Testis (tissue), 3 donors: Measurements from ENCODE around the gene HIF1AN. TPM values are rescaled to one million over a fixed set of nuclear protein-coding genes. Genes with fewer than 3 reads are reported as not detected.

ENCODE experiments used
- DNase-seq: peaks from one replicate; pipeline ENCODE4 v3.0.0-alpha.2; 2019
- H3K27ac ChIP-seq, 2 donors: fragments of 200-600 bp; sonication (generic); one replicate each; pipeline ENCODE4 v1.5.1; 2019
- H3K27me3 ChIP-seq: fragments of 200-600 bp; sonication (generic); one replicate; pipeline ENCODE4 v1.5.1; 2019
- H3K36me3 ChIP-seq: fragments of 200-600 bp; sonication (generic); one replicate; pipeline ENCODE4 v1.5.1; 2017; ENCODE audit warnings: low read depth; ENCODE audit errors: missing control alignments
- H3K4me1 ChIP-seq: fragments of 200-600 bp; sonication (generic); one replicate; pipeline ENCODE4 v1.5.1; 2019
- H3K4me3 ChIP-seq, 2 donors: fragments of 200-600 bp; sonication (generic); one replicate each; pipeline ENCODE4 v1.5.1; 2017 to 2019
- H3K9me3 ChIP-seq: fragments of 200-600 bp; sonication (generic); one replicate; pipeline ENCODE4 v1.5.1; 2017
- POLR2A ChIP-seq: fragments of 450-650 bp; IDR thresholded peaks from one replicate; pipeline ENCODE4 v1.6.1; 2017; ENCODE audit warnings: antibody characterized with exemption, mild to moderate bottlenecking, moderate library complexity
- WGBS, 2 donors: methylation state at CpG; one replicate each; pipeline ENCODE4 v1.1.5; 2018; 5-methylcytosine and 5-hydroxymethylcytosine counted together
- intact Hi-C: fragments of 100-400 bp; cut with DNase I; formaldehyde crosslinking; loops from one replicate; pipeline ENCODE4 v1.15.1; 2023; ENCODE audit warnings: low total_unique reads
- polyA plus RNA-seq: library from polyadenylated mRNA; stranded (reverse); fragments of 350-450 nt; fragmentation: Illumina TruSeq; extraction: RNeasy Lipid Tissue Mini Kit (QIAGEN cat#74804); gene quantifications from one replicate; pipeline ENCODE4 v1.2.3, GENCODE V29; 2014; ENCODE audit warnings: low read depth, low replicate concordance; ENCODE audit not compliant: insufficient read depth
- total RNA-seq, 2 donors: library from RNA; depleted of rRNA; stranded (reverse); fragments of >200 nt; gene quantifications; one replicate each; pipeline ENCODE4 v1.2.3, GENCODE V29; 2016
- TF ChIP-seq, protein P1 (sequence below), 3 experiments: fragments of 450-650 bp in 2 of 3; fragments of 200-600 bp in 1 of 3; sonication (generic) in 1 of 3; IDR thresholded peaks; one replicate each; pipeline ENCODE4 v1.5.1; 2016 to 2019; ENCODE audit warnings: antibody characterized with exemption in 3 of 3, mild to moderate bottlenecking in 2 of 3, moderate library complexity in 1 of 3

Gene HIF1AN
- total and polyA plus RNA-seq, 3 donors from 2014 or later = 30.9 to 81.0 (median 34.3) TPM

DNA sequence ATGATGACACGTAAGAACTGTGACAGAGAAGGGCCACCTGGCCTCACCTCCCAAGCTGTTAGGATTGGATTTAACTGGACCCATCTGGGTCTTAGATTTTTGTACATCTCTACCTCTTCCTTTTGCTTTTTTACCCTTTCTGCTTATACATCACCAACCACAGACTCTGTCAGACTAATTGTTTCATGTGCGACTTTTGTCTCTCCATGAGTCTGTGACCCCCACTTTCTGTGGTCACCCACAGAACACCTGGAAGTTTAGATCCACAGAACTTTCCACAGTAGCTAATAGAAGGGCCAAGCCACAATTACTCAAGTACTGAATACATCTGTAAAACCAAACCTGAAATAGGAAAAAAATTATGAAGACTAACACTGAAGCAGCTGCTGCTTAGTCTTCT lies 39.2 kb upstream of the HIF1AN start:
- no peaks in the 10 kb centered on the region for H3K4me1 ChIP-seq
- TF ChIP-seq, protein P1, sequence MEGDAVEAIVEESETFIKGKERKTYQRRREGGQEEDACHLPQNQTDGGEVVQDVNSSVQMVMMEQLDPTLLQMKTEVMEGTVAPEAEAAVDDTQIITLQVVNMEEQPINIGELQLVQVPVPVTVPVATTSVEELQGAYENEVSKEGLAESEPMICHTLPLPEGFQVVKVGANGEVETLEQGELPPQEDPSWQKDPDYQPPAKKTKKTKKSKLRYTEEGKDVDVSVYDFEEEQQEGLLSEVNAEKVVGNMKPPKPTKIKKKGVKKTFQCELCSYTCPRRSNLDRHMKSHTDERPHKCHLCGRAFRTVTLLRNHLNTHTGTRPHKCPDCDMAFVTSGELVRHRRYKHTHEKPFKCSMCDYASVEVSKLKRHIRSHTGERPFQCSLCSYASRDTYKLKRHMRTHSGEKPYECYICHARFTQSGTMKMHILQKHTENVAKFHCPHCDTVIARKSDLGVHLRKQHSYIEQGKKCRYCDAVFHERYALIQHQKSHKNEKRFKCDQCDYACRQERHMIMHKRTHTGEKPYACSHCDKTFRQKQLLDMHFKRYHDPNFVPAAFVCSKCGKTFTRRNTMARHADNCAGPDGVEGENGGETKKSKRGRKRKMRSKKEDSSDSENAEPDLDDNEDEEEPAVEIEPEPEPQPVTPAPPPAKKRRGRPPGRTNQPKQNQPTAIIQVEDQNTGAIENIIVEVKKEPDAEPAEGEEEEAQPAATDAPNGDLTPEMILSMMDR (IDR thresholded peaks at IDR 0.05) = no peak
- no peak for TF ChIP-seq POLR2A
- no peak overlapping the region for H3K4me3 ChIP-seq
- intact Hi-C loops = no loop called here
- no peak for DNase-seq
- no peak overlapping the region for H3K27ac ChIP-seq
- no peaks in the 10 kb centered on the region for H3K27me3 ChIP-seq
- H3K9me3 ChIP-seq = no peaks in the 10 kb centered on the region
- WGBS, 2 donors = 86 to 95% methylated on average over 2 of the region's 2 CpGs
- H3K36me3 ChIP-seq = no peaks in the 10 kb centered on the region

DNA sequence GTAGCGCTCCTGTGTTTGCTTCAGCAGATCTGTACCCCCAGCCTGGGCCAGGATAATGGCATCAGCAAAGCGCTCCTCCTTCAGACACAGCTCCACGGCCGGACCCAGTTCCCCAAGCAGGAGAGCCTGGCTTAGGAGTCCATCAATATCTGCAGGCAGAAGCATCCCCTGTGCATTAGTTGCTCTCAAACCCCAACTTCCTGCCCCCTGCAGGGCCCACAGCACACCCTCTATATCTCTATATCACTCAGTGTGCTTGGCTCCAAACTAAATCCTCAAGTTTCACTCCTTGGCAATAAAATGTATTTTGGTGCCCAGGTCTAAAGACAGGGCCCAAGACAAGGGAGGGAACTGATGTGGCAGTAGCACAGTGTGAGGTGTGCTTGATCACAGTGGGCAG lies 37.7 kb upstream of the HIF1AN start:
- Histone ChIP-seq H3K27me3 (no peaks in the 10 kb centered on the region), H3K27ac (no peak overlapping the region), H3K36me3 (no peaks in the 10 kb centered on the region), H3K4me3 (no peak overlapping the region), H3K4me1 (no peaks in the 10 kb centered on the region), H3K9me3 (no peaks in the 10 kb centered on the region)
- intact Hi-C loops = no loop called here
- 96 to 98% methylated on average over 4 of the region's 4 CpGs for WGBS, 2 donors
- DNase-seq = no peak
- TF ChIP-seq, protein P1 (IDR thresholded peaks at IDR 0.05) = no peak
- TF ChIP-seq POLR2A = no peak

DNA sequence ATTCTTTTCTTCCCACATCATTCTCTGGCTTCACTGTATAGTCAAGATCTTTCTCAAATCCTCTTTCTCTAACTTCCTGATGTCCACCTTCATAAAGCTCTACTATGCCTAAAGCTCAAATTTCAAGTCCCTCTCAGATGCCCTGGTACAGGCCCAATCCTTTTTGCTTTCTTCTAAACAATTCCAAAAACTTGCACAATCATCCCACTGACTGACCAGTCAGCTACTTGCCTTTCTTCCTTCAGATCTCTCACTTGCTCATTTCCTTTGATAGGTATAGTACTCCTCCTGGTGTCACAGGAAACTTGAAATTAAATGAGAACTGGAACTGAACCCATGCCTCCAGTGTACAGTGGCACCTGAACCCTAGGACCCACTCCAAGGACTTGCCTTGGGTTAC lies 34.3 kb upstream of the HIF1AN start:
- intact Hi-C loops = no loop called here
- Histone ChIP-seq H3K36me3 (no peaks in the 10 kb centered on the region), H3K27me3 (no peaks in the 10 kb centered on the region), H3K4me1 (no peaks in the 10 kb centered on the region), H3K27ac (no peak overlapping the region), H3K4me3 (no peak overlapping the region), H3K9me3 (no peaks in the 10 kb centered on the region)
- TF ChIP-seq, protein P1 (IDR thresholded peaks at IDR 0.05) = no peak
- no peak for TF ChIP-seq POLR2A
- no peak for DNase-seq

DNA sequence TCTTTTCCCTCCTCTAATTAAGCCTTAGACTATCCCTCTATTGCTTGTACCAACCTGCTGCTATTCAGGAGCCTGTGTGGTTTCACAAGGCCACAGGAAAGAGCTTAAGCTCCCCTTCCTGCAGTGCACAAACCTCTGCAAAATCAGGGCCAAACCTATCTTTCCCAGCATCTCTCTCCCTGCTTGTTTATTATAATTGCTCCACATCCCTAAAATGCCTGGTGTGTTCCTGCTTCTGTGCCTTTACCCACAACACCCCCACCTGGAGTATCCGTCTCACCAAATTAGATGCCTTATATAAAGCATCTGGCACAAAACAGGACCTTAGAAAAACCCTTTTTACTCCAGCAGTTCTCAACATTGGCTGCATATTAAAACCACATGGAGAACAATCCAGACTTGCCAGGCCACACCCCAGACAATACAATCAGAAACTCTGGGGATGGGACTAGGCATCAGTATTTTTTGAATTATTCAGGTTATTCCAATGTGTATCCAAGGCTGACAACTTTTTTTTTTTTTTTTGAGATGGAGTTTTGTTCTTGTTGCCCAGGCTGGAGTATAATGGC lies 32.7 kb upstream of the HIF1AN start:
- H3K9me3 ChIP-seq = no peaks in the 10 kb centered on the region
- 89% methylated on average over 1 of the region's 1 CpG for WGBS, 2 donors
- H3K36me3 ChIP-seq = no peaks in the 10 kb centered on the region
- no peak for TF ChIP-seq POLR2A
- TF ChIP-seq, protein P1 (IDR thresholded peaks at IDR 0.05) = no peak
- no peak overlapping the region for H3K27ac ChIP-seq
- DNase-seq = no peak
- no peaks in the 10 kb centered on the region for H3K4me1 ChIP-seq
- H3K4me3 ChIP-seq = no peak overlapping the region
- no peaks in the 10 kb centered on the region for H3K27me3 ChIP-seq
- intact Hi-C loops = no loop called here

DNA sequence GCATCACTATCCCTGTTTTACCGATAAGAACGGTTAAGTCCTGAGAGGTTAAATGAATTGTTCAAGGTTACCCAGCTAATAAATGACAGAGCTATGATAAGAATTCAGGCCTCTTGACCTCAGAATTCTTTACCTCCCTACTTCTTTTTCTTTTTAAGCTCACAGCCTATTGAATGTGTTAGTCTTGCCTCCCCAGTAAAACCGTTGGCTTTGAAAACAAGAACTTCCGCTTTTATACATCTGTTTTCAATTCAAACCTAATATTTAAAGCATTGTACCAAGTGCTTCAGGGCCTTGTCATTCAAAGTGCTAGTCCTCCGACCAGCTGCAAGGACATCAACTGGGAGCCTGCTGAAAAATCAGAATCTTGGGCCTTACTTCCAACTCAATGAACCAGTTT lies 31.6 kb upstream of the HIF1AN start:
- Histone ChIP-seq H3K4me1 (no peaks in the 10 kb centered on the region), H3K27me3 (no peaks in the 10 kb centered on the region), H3K9me3 (no peaks in the 10 kb centered on the region), H3K4me3 (no peak overlapping the region), H3K36me3 (no peaks in the 10 kb centered on the region), H3K27ac (no peak overlapping the region)
- intact Hi-C loops = no loop called here
- 58 to 65% methylated on average over 5 of the region's 5 CpGs for WGBS, 2 donors
- TF ChIP-seq, protein P1 (IDR thresholded peaks at IDR 0.05) = no peak
- no peak for TF ChIP-seq POLR2A
- DNase-seq = no peak
